CD4-positive, alpha-beta T cell treated with Interleukin-17A for 4 hours (primary cell): ENCODE results near the gene KRT222.
A peak's percentile ranks its signal among the peaks of the same experiment; 100 is the strongest.

Source experiments
- DNase-seq: peaks from one replicate; pipeline ENCODE4 v3.0.0-alpha.2; 2020; ENCODE audit warnings: mixed read lengths

The KRT222 gene

GRCh38 chr17:40651939-40652338, 13.0 kb downstream of the KRT222 start:
- DNase-seq, result no peak

GRCh38 chr17:40648384-40648968, 16.5 kb downstream of the KRT222 start:
- no peak for DNase-seq

- peak; percentile 81 for DNase-seq
Observed at GRCh38 chr17:40647624-40648383, 17.2 kb downstream of the KRT222 start, which contains the start of gene SMARCE1. Gene SMARCE1 (minus strand): TSS chr17:40647818. CDS start chr17:40645802, 2,016 bp downstream.

GRCh38 chr17:40646791-40647623, 18.0 kb downstream of the KRT222 start:
- DNase-seq, result no peak

- no peak for DNase-seq
Observed at GRCh38 chr17:40645943-40646342, 19.0 kb downstream of the KRT222 start.

GRCh38 chr17:40645291-40645690, 19.7 kb downstream of the KRT222 start:
- no peak for DNase-seq

GRCh38 chr17:40637931-40638330, 27.0 kb downstream of the KRT222 start:
- DNase-seq, result no peak

GRCh38 chr17:40633871-40634270, 31.1 kb downstream of the KRT222 start:
- no peak for DNase-seq

GRCh38 chr17:40632216-40632615, 32.8 kb downstream of the KRT222 start:
- no peak for DNase-seq

GRCh38 chr17:40629842-40630241, 35.1 kb downstream of the KRT222 start:
- no peak for DNase-seq

GRCh38 chr17:40625311-40625710, 39.7 kb downstream of the KRT222 start:
- no peak for DNase-seq

GRCh38 chr17:40623419-40624210, 41.4 kb downstream of the KRT222 start:
- no peak for DNase-seq

GRCh38 chr17:40622509-40622928, 42.5 kb downstream of the KRT222 start:
- DNase-seq, result no peak

- DNase-seq, result no peak
Observed at GRCh38 chr17:40621578-40621977, 43.4 kb downstream of the KRT222 start.

- DNase-seq, result no peak
Observed at GRCh38 chr17:40621019-40621418, 44.0 kb downstream of the KRT222 start.

- no peak for DNase-seq
Observed at GRCh38 chr17:40618754-40619625, 46.0 kb downstream of the KRT222 start.

- DNase-seq, result no peak
Observed at GRCh38 chr17:40617678-40618240, 47.2 kb downstream of the KRT222 start.

GRCh38 chr17:40616592-40616991, 48.4 kb downstream of the KRT222 start:
- no peak for DNase-seq

GRCh38 chr17:40615841-40616476, 49.0 kb downstream of the KRT222 start:
- no peak for DNase-seq

- DNase-seq, result peak; percentile 70
Observed at GRCh38 chr17:40615068-40615840, 49.7 kb downstream of the KRT222 start.
